NCI-H345 treated with DMSO at 0.1 percent for 48 hours (cell line): ENCODE results near the gene MUS81.
A peak's percentile ranks its signal among the peaks of the same experiment; 100 is the strongest.
"Not testable (repeated sequence)": the region's sequence is repeated elsewhere in the genome, so short reads cannot be mapped to it uniquely, and the experiment has no call there.

Source experiments
- DNase-seq: peaks from one replicate; lab custom pipeline; 2025; ENCODE audit not compliant: unreplicated experiment; lab: John Stamatoyannopoulos, UW

MUS81 gene

DNA sequence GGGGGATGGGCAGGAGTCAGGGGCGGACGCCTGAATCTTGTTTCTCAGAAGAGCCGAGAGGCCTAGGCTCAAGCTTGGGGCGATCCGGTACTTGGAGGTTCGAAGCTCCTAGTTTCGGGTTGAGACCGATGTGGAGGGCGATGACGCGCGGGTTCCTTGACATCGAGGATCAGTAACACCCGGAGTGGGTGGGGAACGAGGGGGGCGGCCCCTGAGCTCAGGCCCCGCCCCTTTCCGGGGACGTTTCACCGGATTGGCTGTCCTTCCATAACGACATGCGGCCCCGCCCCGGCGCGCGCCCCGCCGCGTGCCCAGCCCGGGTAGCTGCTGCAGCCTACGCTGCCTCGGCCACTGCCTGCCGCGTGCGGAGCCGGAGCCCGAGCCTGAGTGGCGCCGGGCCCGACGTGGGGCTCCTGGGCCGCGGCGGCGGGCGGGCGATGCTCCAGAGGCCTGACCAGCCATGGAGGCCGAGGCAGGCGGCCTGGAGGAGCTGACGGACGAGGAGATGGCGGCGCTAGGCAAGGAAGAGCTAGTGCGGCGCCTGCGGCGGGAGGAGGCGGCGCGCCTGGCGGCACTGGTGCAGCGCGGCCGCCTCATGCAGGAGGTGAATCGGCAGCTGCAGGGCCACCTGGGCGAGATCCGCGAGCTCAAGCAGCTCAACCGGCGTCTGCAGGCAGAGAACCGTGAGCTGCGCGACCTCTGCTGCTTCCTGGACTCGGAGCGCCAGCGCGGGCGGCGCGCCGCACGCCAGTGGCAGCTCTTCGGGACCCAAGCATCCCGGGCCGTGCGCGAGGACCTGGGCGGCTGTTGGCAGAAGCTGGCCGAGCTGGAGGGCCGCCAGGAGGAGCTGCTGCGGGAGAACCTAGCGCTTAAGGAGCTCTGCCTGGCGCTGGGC lies 30.3 kb downstream of the MUS81 start, which contains the start of gene CCDC85B:
Gene CCDC85B (plus strand): TSS at position 350 of the 895 bp plus-strand sequence. CDS start 111 bp downstream, at position 461.
- peak; percentile 85 for DNase-seq

GRCh38 chr11:65891219-65892136 lies 31.2 kb downstream of the MUS81 start:
- no peak for DNase-seq

DNA sequence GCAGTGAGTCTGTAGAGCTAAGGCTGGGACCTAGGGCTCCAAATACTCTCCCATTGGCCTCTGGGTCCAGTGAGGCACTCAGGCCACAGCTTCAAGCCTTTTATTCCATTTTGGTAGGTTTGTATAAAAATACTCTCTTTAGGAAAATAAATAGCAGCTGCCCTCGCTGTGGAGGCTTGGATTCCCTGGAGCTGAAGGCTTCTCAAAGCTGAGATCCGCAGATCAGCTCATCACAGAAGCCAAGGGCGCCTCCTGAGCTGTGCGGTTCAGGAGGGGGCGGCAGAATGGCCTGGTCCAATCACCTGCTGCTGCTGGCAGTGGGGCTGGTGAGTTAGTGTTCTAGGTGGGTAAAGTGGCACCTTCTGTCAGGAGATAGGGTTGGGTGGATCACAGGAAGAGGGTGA lies 31.9 kb downstream of the MUS81 start:
- not testable (repeated sequence) for DNase-seq

DNA sequence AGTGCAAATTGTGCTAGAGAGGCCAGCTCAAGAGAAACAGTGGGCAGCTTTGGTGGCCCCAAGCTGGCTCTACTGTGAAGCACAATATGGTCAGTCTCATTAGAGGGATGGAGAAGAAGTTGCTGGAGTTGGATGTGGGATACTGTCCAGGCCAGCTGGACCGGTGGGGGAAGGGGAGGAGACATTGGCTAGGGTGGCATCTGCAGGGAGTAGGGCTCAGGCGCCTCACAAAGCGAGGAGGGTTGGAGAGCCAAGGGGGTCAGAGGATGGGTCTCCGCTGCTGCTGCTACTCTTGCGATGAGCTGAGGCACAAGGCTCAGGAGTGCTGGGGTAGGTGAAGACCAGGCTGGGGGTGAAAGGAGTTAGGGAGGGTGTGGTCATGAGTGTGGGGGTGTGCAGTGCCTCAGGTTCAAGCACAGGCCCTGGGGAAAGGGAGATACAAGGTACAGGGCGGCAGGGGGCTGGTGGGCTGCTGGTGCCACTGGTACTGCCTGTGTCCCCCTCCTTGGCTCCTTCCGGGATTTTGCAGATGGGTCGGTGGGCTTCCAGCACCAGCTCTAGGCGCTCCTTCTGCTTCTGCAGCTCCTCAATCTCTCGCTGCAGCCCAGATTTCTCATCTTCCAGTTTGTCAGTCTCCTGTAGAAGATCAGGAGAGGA lies 32.6 kb downstream of the MUS81 start:
- DNase-seq, result no peak

GRCh38 chr11:65894034-65894591 lies 33.9 kb downstream of the MUS81 start:
- DNase-seq, result no peak

DNA sequence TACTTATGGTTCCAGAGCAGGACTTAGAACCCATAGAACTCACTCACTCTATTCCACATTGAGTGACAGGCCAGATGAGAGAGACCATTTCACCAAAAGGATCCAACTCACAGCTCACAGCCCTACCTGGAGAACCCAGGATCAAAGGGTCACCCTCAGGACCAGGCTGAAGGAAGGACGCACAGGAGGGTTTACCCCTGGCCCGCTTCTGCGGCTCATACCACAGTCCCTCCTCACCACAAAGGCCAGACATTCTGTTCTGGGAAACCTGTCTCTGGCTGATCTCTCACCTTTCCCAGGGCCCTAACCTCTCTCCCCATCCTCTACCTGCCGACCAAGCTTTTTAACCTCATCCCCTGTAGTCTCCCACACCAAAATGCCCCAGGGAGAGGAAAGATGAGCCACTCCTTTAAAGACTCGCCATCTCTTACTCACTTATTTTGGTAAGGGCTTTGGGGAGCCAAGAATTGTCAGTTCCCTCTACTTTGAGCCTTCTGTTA lies 35.3 kb downstream of the MUS81 start:
- DNase-seq, result no peak

DNA sequence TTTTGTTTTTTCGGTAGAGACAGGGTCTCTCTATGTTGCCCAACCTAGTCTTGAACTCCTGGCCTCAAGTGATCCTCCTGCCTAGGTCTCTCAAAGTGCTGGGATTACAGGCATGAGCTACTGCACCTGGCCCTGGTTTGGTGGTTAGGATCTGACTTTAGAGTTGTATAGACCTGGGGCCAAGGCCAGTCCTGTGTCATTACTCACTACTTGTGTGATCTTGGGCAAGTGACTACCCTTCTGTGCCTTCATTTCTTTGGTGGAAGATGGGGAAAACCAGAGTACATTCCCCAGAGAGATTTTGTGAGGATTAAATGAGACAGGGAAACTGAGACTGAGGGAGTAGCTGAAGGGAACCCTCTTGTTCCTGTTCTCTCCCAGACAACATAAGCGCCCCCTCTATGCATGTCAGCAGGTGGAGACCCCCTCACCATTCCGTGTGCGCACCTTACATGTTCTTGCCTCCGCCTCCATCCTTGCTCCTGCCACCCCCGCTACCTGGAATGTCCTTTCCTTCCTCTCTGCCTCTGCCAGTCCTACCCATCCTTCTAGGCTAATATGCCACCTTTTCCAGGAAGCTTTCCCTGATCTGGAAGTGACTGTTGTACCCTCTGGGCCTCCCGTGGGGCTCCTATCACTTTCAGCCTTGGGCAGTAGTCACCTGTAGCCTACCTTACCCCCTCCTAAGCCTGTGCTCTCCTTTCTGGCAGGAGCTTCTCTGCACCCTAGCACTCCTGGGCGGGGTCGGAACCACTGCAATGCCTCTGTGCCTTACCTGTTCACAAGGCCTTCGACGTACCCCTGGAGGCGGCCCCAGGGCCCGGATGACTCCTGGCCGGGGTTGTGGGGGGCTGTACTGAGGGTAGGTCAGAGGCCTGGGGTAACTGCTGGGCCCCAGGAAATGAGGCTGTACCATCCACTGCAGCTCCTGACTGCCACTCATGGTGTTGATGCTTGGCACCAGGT lies 36.1 kb downstream of the MUS81 start:
- DNase-seq, result no peak

DNA sequence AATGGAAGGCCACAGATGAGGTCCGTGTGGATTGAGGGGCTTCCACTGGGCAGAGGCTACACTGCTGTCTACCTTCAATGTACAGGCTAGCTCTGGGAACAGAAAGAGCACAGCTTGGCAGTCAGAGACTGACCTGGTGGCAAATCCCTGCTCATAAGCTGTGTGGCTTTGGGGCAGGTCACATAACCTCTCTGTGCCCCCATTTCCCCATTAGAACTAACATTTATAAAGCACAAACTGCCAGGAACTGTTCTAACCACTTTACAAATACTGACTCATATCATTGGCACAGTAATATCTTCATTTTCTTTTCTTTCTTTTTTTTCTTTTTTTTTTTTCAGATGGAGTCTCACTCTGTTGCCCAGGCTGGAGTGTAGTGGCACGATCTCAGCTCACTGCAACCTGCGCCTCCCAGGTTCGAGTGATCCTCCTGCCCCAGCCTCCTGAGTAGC lies 36.8 kb downstream of the MUS81 start:
- DNase-seq, result no peak

GRCh38 chr11:65898656-65899355 lies 38.6 kb downstream of the MUS81 start:
- DNase-seq, result no peak

DNA sequence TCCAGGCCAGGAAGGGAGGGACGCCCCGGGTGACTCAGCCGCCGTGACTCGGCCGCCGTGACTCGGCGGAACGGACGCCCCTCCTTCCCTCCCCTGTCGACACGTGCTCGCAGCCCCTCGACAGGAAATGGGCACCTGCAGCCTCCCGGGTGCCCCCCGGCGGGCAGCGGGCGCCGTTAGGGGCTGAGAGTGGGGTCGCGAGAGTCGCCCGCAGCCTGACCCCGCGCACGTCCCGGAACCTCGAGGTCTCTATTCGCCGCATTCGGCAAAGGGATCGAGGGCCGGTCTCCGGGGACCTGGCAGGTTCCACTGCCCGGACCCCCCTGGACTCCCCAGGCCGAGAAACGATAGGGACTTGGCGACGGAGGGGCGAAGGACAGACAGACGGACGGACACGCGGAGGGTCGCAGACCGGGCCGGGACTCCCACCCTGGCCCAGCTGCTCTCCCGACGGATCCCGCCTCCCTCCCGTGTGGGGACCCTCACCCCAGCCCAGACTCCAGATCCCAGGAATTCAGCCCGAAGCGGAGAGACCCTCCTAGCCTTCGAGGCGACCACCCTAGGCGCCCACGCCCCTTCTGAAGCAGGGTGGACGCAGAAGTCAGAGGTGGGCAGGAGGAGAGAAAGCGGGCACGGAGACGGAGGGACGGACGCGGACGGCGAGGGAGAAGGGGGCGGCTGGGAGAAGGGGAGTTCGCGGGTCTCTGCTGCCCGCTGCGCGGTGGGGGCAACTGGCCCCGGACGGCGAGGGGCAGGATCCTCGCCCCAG lies 39.3 kb downstream of the MUS81 start:
- DNase-seq, result no peak

- DNase-seq, result peak; percentile 30
These were observed 40.1 kb downstream of the MUS81 start, which contains the start of gene FOSL1 for GRCh38 chr11:65900125-65900898. Gene FOSL1 (minus strand): TSS chr11:65900388. CDS start chr11:65900339, 49 bp downstream.

DNA sequence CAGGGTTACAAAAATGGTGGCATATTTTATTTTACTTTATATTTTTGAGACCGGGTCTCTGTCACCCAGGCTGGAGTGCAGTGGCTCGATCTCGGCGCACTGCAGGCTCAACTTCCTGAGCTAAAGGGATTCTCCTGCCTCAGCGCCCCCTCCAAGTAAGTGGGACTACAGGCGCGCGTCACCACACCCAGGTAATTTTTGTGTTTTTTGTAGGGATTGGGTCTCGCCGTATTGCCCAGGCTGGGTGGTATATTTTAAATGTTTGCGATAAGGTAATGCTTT lies 40.6 kb downstream of the MUS81 start:
- DNase-seq, result no peak

GRCh38 chr11:65903068-65903481 lies 42.8 kb downstream of the MUS81 start:
- no peak for DNase-seq

DNA sequence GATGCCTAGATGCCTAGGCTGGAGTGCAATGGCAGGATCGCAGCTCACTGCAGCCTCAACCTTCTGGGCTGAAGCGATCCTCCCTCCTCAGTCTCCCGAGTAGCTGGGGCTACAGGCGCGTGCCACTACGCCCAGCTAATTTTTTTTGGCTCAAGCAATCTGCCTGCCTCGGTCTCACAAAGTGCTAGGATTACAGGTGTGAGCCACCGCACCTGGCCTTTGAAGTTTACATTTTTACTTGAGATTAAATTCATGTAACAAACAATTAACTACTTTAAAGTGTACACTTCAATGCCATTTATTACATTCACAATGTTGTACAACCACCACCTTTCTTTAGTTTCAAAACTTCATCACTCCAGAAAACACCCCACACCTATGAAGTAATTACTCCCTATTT lies 43.5 kb downstream of the MUS81 start:
- DNase-seq, result no peak

DNA sequence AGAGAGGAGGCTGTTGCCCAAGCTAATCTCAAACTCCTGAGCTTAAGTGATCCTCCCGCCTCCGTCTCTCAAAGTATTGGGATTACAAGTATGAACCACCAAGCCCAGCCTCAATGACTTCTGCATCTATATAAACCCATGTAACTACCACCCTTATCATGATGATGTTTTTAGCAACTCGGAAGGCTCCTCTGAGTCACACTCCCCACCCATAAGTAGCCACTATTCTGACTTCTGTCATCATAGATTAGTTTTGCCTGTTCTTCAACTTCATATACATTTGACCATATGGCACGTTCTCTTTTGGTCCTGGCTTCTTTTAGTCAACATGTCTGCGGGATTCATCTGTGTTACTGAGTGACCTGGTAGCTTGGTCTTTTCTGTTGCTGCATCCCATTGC lies 46.4 kb downstream of the MUS81 start:
- no peak for DNase-seq

DNA sequence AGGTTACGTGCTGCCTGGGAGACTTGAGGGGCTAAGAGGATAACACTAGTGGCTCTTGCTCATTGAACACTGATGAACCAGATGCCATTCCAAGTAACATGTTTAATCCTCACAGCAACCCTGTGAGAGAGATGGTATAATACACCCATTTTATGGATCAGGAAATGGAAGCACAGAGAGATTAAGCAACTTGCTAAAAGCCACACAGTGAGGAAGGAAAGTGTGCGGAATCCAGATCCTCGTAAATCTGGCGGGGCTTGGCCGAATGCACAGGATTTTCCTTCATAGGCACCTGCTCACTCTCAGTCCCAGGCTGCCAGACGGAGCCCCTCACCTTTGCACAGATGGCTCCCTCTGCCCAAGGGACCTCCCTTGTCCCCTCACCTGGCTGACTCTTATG lies 47.6 kb downstream of the MUS81 start:
- DNase-seq, result no peak
